ENCODE results near the gene SLC30A5.

DNA sequence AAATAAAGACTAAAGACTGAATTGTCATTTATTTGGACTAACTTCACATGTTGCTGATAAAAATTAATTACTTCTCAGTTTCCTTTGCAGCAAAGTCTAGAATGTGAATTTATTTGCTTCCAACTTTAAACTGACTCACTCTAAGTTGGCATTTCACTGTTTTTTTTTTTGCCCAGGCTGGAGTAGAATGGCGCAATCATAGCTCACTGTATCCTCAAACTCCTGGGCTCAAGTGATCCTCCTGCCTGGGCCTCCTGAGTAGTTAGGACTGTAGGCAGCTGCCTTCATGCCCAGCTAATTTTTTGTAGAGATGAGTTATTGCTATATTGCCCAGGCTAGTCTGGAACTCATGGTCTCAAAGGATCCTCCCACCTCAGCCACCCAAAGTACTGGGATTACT, 76.7 kb downstream of the SLC30A5 start:
- TF ChIP-seq, protein P1, sequence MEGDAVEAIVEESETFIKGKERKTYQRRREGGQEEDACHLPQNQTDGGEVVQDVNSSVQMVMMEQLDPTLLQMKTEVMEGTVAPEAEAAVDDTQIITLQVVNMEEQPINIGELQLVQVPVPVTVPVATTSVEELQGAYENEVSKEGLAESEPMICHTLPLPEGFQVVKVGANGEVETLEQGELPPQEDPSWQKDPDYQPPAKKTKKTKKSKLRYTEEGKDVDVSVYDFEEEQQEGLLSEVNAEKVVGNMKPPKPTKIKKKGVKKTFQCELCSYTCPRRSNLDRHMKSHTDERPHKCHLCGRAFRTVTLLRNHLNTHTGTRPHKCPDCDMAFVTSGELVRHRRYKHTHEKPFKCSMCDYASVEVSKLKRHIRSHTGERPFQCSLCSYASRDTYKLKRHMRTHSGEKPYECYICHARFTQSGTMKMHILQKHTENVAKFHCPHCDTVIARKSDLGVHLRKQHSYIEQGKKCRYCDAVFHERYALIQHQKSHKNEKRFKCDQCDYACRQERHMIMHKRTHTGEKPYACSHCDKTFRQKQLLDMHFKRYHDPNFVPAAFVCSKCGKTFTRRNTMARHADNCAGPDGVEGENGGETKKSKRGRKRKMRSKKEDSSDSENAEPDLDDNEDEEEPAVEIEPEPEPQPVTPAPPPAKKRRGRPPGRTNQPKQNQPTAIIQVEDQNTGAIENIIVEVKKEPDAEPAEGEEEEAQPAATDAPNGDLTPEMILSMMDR (IDR thresholded peaks at IDR 0.05): no peak
- TF ChIP-seq EZH2 (IDR thresholded peaks at IDR 0.05) (no peak), EZH2phosphoT487 (IDR thresholded peaks at IDR 0.05) (no peak)

Measured in neural progenitor cell (in vitro differentiated cells).